Fibroblast of villous mesenchyme (primary cell): ENCODE results near the gene LRTM2. TPM values are rescaled to one million over a fixed set of nuclear protein-coding genes. Genes with fewer than 3 reads are reported as not detected.

Experiments used
- DNase-seq: peaks from one replicate; pipeline ENCODE4 v3.0.0-alpha.2; 2010; ENCODE audit warnings: low read depth
- H3K4me3 ChIP-seq: 2 replicates; pipeline ENCODE4 v1.5.1; 2011; ENCODE audit warnings: low read depth, mild to moderate bottlenecking, low read length
- CTCF ChIP-seq: IDR thresholded peaks from 2 replicates; pipeline ENCODE4 v1.5.1; 2012; ENCODE audit warnings: low read depth, mild to moderate bottlenecking, low read length; ENCODE audit not compliant: insufficient read depth
- total RNA-seq: library from RNA; depleted of rRNA; stranded (reverse); fragments of >200 nt; gene quantifications from 2 replicates; pipeline ENCODE4 v1.2.3, GENCODE V29; 2012

The LRTM2 gene
- total RNA-seq, 1 donor, result not detected

DNA sequence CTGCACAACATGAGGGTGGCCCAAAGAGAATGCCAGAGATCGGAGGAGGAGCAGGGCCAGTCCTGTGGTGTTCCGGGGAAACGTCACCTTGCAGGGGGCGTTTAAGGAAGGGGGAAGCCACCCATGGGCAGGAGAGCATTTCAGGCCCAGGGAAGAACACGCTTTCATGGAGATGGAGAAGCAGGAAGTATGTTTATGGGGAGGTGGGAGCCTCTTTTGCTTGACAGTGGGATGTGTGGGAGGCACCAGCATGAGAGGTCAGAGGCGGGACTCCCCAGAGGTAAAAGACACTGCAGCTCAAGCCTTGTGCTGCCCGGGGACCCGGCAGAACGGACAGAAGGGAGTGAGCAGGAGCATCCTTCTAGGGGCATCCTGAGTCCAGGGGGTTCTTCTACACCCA, 1.3 kb upstream of the LRTM2 start:
- no peak for TF ChIP-seq CTCF
- no peak overlapping the region for H3K4me3 ChIP-seq
- DNase-seq, result no peak

DNA sequence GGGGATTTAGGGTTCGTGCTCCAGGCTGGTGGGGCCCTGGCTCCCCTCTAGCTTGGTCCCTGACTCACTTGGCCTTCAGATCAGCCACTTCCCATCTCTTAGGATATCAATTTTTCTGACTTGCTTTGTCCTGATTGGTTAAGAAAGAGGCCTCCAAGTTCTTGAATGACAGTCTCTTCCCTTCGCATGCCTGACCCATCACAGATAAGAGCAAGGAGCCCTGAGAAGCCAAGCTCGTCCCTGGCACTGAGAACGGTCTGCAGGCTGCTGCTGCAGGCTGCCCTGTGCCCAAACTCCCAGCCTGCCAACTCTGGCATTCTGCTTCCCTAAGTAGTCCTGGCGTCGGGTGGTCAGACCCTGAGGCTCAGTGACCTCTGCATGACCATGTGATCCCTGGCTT, 794 bp upstream of the LRTM2 start:
- DNase-seq, result no peak
- no peak for TF ChIP-seq CTCF
- H3K4me3 ChIP-seq, result no peak overlapping the region

GRCh38 chr12:1820896-1821291, 529 bp downstream of the LRTM2 start:
- TF ChIP-seq CTCF, result no peak
- H3K4me3 ChIP-seq, result no peak overlapping the region
- no peak for DNase-seq

DNA sequence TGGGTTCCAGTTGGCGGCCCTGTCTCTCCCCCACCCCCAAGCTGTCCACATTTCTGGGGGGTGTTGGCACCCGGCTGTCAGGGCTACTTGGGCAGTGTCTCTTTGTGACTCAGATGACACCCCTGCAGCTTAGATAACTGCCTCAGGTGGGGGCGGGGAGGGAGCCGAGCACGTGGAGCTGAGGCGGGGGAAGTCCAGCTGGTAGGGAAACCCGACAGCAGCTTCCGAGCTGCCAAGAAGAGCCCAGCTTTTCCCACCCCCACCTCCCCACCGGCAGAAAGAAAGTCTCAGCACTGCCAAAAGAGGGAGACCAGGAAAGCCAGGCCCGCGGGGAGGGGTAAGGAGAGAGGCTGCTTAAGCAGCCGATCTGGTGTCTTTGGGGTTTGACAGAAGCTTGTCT, 1.4 kb downstream of the LRTM2 start:
- no peak for TF ChIP-seq CTCF
- no peak for DNase-seq
- H3K4me3 ChIP-seq, result no peak overlapping the region

DNA sequence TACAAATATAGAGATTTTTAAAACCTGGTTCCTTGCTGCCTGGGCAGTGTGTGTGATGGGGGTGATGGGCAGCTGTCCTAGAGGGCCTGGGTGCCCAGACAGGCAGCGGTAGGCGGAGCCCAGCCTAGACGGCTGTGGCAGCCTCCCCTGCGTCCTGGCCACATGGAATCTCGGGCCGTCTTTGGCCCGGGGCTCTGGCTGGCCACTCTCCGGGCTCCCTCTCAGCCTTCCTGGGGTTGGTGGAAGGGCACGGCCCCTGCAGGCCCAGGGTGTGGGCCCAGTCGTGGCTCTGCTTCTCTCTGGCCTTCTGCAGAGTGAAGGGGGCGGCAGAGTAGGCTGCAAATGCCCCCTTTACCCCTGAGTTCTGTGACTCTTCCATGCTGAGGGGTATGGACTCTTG, 2.3 kb downstream of the LRTM2 start:
- no peak for DNase-seq
- TF ChIP-seq CTCF, result no peak
- no peak overlapping the region for H3K4me3 ChIP-seq

DNA sequence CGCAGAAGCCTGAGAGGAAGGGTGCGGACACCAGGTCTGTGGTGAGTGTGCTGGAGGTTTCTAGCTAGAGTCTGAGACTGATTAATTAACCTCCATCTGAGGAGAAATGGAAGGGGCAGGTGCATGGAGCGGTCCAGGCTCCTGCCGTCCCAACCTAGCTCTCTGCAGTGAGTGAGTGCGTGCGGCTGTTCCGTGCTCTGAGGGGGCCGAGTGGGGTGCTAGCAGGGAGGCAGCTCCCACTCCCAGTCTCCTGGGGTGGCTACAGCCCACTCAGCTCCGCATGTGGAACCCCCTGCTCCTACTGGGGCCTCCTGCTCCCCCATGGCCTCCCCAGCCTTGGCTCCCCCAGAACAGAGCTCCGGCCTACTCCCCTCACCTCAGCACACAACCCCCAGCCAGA, 2.9 kb downstream of the LRTM2 start:
- DNase-seq, result no peak
- TF ChIP-seq CTCF, result no peak
- H3K4me3 ChIP-seq, result no peak overlapping the region

- no peak for DNase-seq
- TF ChIP-seq CTCF, result no peak
- H3K4me3 ChIP-seq, result no peak overlapping the region
Measured at GRCh38 chr12:1825382-1826102, 5.2 kb downstream of the LRTM2 start.
